ENCODE measurements around the gene GOSR1.

- TF ChIP-seq ZNF146 (tag by site-specific recombination; IDR thresholded peaks at IDR 0.05): no peak
- no peak for TF ChIP-seq CTCF (tag by site-specific recombination; IDR thresholded peaks at IDR 0.05)
- no peak for TF ChIP-seq ZNF558 (tag by site-specific recombination; IDR thresholded peaks at IDR 0.05)
- no peak for TF ChIP-seq ZNF544 (tag by site-specific recombination; IDR thresholded peaks at IDR 0.05)
- TF ChIP-seq, protein P1, sequence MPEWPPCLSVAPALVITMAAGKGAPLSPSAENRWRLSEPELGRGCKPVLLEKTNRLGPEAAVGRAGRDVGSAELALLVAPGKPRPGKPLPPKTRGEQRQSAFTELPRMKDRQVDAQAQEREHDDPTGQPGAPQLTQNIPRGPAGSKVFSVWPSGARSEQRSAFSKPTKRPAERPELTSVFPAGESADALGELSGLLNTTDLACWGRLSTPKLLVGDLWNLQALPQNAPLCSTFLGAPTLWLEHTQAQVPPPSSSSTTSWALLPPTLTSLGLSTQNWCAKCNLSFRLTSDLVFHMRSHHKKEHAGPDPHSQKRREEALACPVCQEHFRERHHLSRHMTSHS (tag by site-specific recombination; IDR thresholded peaks at IDR 0.05): no peak
- TF ChIP-seq GLI4 (tag by site-specific recombination; IDR thresholded peaks at IDR 0.05): no peak
- TF ChIP-seq SP2 (tag by site-specific recombination; IDR thresholded peaks at IDR 0.05): no peak
- TF ChIP-seq ZBTB11 (tag by site-specific recombination; conservative IDR thresholded peaks at IDR 0.05; ENCODE audit: low read depth): no peak
- no peak for TF ChIP-seq ZSCAN18 (tag by site-specific recombination; IDR thresholded peaks at IDR 0.05)
- TF ChIP-seq ZNF629 (tag by site-specific recombination; IDR thresholded peaks at IDR 0.05): no peak
- no peak for TF ChIP-seq ZNF747 (tag by site-specific recombination; IDR thresholded peaks at IDR 0.05)
- no peak for TF ChIP-seq ZNF626 (tag by site-specific recombination; IDR thresholded peaks at IDR 0.05)
Observed at GRCh38 chr17:30495586-30495985, 18.4 kb downstream of the GOSR1 start.

Data from HEK293 (cell line).